ACC112 (cell line): ENCODE data around the gene NPAS3.

Experiments
- H2AFZ ChIP-seq: fragments of 200-600 bp; sonication (generic); one replicate; pipeline ENCODE4 v1.6.0; 2017; ENCODE audit warnings: antibody characterized with exemption, low read length; ENCODE audit not compliant: unreplicated experiment
- H3K27ac ChIP-seq: fragments of 200-600 bp; sonication (generic); 2 replicates; pipeline ENCODE4 v1.5.1; 2014; ENCODE audit warnings: low read depth, mild to moderate bottlenecking, antibody characterized with exemption, low read length, moderate library complexity
- H3K27me3 ChIP-seq: fragments of 200-600 bp; sonication (generic); 2 replicates; pipeline ENCODE4 v1.6.1; 2014; ENCODE audit warnings: mild to moderate bottlenecking, antibody characterized with exemption, low read length, moderate library complexity, mixed read lengths; ENCODE audit not compliant: insufficient read depth
- H3K36me3 ChIP-seq: fragments of 200-600 bp; sonication (generic); 2 replicates; pipeline ENCODE4 v1.6.1; 2016; ENCODE audit warnings: mild to moderate bottlenecking, antibody characterized with exemption, low read length, moderate library complexity, mixed read lengths; ENCODE audit not compliant: insufficient read depth
- H3K4me1 ChIP-seq: fragments of 200-600 bp; sonication (generic); one replicate; pipeline ENCODE4 v1.6.1; 2016; ENCODE audit warnings: low read length, mixed read lengths; ENCODE audit not compliant: insufficient read depth, unreplicated experiment, control insufficient read depth
- H3K4me3 ChIP-seq: fragments of 200-600 bp; sonication (generic); 2 replicates; pipeline ENCODE4 v1.5.1; 2014; ENCODE audit warnings: mild to moderate bottlenecking, low read depth, low read length
- H3K79me2 ChIP-seq: fragments of 200-600 bp; sonication (generic); one replicate; pipeline ENCODE4 v1.6.0; 2016; ENCODE audit warnings: low read length; ENCODE audit not compliant: control insufficient read depth, unreplicated experiment, insufficient read depth

The NPAS3 gene

DNA sequence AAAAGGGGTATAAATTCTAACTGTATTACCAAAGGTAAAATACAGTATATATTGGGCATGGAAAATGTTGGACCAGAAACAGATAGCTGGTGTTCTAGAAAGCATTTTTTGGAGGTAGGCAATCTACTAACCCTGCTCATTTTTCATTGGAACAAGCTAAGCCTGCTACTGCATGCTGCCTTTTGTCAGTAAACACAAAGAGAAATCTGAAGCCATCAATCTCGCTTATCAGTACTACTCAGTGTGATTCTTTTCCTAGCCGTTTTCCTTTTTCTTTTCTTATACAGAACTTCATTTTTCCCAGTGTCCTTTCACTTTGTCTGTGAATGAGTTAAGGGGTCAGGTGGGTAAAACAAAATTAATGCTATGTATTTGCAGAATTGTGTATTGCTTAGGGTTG, 312.3 kb downstream of the NPAS3 start:
- no peak overlapping the region for H2AFZ ChIP-seq
- H3K79me2 ChIP-seq = no peaks in the 10 kb centered on the region
- H3K4me3 ChIP-seq = no peak overlapping the region
- no peaks in the 10 kb centered on the region for H3K36me3 ChIP-seq
- H3K27ac ChIP-seq = no peak overlapping the region
- peaks cover 35% of the 10 kb centered on the region for H3K27me3 ChIP-seq
- no peaks in the 10 kb centered on the region for H3K4me1 ChIP-seq

DNA sequence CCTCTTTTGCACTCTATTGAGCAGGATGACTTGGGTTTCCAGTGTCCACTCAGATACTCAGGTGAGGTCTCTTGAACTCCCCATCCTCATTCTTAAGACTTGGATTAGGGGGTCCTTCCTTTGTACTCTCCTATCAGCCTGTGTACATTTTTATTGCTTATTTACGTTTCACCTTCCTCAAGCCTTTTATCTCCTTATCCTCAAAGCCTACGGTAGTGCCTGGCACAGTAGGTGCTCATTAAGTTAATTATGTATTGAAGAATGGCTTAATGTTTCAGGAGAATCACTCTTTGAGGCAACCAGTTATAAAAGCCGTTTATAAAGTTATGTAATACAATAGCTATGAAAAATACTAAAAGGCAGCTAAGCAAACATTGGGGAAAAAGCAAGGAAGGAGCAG, 315.7 kb downstream of the NPAS3 start:
- peaks cover 25% of the 10 kb centered on the region for H3K27me3 ChIP-seq
- H3K36me3 ChIP-seq = no peaks in the 10 kb centered on the region
- H3K4me3 ChIP-seq = no peak overlapping the region
- H3K27ac ChIP-seq = no peak overlapping the region
- no peaks in the 10 kb centered on the region for H3K4me1 ChIP-seq
- H2AFZ ChIP-seq = no peak overlapping the region
- no peaks in the 10 kb centered on the region for H3K79me2 ChIP-seq

DNA sequence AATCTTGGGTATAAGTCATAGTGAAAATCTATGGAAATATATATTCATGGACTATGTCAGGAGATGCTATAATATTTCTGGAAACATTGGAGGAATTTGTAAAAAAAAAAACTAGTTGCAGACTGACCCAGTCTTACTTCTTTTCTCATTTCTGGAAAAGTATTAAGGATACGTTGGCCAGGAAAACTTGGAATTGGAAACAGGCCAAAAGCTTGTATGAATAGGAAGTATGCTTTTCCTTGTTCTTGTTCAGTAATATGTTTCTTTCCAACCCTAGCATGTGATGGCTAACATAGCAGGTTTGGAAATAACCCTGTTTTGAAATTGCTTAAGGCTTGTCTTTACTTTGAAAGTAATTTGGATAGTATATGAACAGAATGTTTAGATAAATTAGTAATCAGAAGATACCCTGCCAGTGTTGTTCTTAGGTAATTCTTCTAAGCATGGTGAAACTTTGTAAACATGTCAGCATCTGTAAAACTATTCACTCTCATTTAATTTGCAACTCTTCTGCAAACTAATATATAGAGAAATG, 316.2 kb downstream of the NPAS3 start:
- no peak overlapping the region for H3K4me3 ChIP-seq
- H3K79me2 ChIP-seq = no peaks in the 10 kb centered on the region
- peaks cover 20% of the 10 kb centered on the region; the same call in 1 of the 2 replicates for H3K27me3 ChIP-seq
- peaks cover under 1% of the 10 kb centered on the region for H3K4me1 ChIP-seq
- no peak overlapping the region for H3K27ac ChIP-seq
- H3K36me3 ChIP-seq = no peaks in the 10 kb centered on the region
- H2AFZ ChIP-seq = no peak overlapping the region

DNA sequence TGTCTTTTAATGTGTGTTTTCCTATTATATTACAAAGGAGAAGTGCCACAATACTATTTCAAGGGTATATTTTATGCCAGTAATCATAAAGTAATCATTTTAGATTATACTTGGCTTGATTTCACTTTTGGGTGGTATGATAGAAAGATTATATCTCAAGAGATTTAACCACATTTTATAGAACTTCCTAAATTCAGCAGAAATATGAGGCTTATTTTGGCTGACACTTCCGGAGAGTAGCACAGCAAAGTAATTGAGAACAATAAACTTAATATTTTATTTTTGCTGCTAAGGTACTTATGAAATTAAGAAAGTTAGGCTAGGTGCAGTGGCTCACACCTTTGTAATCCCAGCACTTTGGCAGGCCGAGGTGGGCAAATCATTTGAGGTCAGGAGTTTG, 319.1 kb downstream of the NPAS3 start:
- Histone ChIP-seq H3K4me1 (peaks cover 3% of the 10 kb centered on the region), H3K36me3 (no peaks in the 10 kb centered on the region), H2AFZ (no peak overlapping the region), H3K4me3 (no peak overlapping the region), H3K27ac (no peak overlapping the region), H3K79me2 (no peaks in the 10 kb centered on the region), H3K27me3 (0 out of 2 replicates have a peak, but pooled peaks cover 8% of the 10 kb centered on the region)

DNA sequence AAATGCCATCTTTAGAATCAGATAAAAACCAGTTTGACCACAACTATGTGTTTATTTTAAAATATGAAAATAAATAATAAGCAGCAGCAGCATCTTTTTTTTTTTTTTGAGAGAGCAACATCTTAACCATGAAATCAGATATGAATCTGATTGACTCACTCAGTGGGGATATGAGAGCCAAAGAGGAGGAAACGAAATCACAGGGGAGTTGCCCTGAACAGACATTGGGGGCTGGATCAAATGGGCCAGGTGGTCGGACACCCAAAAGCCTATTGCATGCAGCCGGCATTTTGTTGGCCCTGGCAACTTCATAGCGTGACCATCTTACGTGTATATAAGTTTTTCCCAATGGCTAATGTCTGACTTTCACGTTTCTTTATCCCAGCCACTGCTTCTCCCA, 321.1 kb downstream of the NPAS3 start:
- H3K79me2 ChIP-seq = no peaks in the 10 kb centered on the region
- H3K4me3 ChIP-seq = no peak overlapping the region
- no peaks in the 10 kb centered on the region for H3K36me3 ChIP-seq
- peaks cover 3% of the 10 kb centered on the region for H3K4me1 ChIP-seq
- no peak overlapping the region for H3K27ac ChIP-seq
- 0 out of 2 replicates have a peak, but pooled peaks cover 8% of the 10 kb centered on the region for H3K27me3 ChIP-seq
- H2AFZ ChIP-seq = no peak overlapping the region

DNA sequence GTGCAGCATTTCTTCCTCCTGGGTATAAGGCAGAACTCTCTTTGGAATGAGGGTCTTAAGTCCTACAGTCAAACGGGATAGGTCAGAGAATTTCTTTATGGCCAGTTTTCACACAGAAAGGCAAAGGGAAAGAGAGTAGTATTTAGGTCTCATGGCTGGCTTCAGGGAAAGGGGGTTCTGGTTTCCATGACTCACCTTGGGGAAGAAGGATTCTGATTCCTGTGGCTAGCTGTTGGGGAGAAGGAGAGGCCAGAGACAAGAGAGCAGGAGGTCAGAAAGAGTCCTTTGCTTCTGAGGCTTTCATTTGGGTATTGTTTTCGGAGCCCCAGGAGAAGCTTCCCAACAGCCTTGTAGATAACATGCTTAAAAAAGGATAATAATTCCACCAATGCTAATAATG, 332.5 kb downstream of the NPAS3 start:
- no peak overlapping the region for H3K27ac ChIP-seq
- H3K4me3 ChIP-seq = no peak overlapping the region
- H3K79me2 ChIP-seq = no peaks in the 10 kb centered on the region
- no peaks in the 10 kb centered on the region for H3K36me3 ChIP-seq
- no peak overlapping the region for H2AFZ ChIP-seq
- H3K4me1 ChIP-seq = no peaks in the 10 kb centered on the region
- H3K27me3 ChIP-seq = peaks cover 21% of the 10 kb centered on the region; the same call in 1 of the 2 replicates

DNA sequence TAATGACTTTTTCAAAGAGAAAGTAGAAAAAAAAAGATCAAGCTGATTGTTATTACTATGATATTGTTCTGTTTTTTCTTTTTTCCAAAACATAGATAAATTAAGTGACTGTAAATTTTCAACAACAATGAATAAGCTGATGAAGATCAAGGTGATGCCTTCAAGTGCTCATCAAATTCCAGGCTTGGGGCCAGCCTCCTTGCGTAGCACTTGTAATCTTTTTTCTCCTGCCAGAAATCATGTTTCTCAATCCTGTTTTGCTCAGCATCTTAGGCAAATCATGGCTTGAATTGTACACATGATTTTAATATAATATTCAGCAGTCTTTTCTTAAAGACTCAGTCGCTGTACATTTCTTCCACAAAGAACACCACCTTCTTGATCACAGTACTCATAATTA, 333.2 kb downstream of the NPAS3 start:
- no peaks in the 10 kb centered on the region for H3K79me2 ChIP-seq
- no peak overlapping the region for H3K4me3 ChIP-seq
- H3K27ac ChIP-seq = no peak overlapping the region

DNA sequence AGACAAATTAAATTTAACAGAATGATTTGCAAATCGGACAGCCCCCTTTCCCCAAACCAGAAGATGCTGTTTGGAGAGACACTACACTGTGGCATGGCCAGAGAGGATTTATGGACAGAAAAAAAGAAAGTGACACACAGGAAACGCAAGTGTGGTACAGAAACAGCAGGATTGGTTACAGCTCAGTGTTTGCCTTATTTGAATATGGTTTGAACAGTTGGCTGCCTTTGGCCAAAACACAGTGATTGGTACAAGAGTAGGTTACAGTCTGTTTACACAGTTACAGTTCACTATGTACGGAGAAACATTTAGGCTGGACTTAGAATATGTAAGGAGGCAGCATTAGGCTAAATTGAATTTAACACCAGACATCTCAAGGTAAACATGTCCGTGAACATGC, 335.3 kb downstream of the NPAS3 start:
- no peaks in the 10 kb centered on the region for H3K36me3 ChIP-seq
- no peak overlapping the region for H3K27ac ChIP-seq
- no peak overlapping the region for H3K4me3 ChIP-seq
- H2AFZ ChIP-seq = no peak overlapping the region
- no peaks in the 10 kb centered on the region for H3K4me1 ChIP-seq
- H3K79me2 ChIP-seq = no peaks in the 10 kb centered on the region
- peaks cover 26% of the 10 kb centered on the region for H3K27me3 ChIP-seq

More for the DNA sequence above, 333.2 kb downstream of the NPAS3 start:
- Histone ChIP-seq H3K36me3 (no peaks in the 10 kb centered on the region), H3K4me1 (no peaks in the 10 kb centered on the region), H3K27me3 (peaks cover 21% of the 10 kb centered on the region; the same call in 1 of the 2 replicates), H2AFZ (no peak overlapping the region)

DNA sequence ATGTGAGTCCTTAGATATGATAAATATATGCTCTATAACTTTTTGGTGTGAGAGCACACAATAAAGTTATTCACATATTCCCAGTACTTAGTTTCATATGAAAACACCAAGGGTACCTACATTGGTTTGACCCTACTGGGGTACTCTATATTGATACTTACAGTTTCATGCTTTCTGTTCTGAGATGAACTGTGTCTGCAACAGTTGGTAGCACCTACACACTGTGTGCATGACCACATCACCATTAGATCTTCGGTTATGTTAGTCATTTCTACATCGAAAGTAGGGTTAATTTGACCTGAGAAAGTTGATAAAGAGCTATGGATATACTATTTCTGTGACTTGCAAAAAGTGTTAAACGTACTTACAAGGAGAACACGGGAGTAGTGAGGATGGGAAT, 337.2 kb downstream of the NPAS3 start:
- Histone ChIP-seq H2AFZ (no peak overlapping the region), H3K27me3 (peaks cover 21% of the 10 kb centered on the region), H3K4me1 (peaks cover 3% of the 10 kb centered on the region), H3K36me3 (no peaks in the 10 kb centered on the region), H3K4me3 (no peak overlapping the region), H3K79me2 (no peaks in the 10 kb centered on the region), H3K27ac (no peak overlapping the region)

DNA sequence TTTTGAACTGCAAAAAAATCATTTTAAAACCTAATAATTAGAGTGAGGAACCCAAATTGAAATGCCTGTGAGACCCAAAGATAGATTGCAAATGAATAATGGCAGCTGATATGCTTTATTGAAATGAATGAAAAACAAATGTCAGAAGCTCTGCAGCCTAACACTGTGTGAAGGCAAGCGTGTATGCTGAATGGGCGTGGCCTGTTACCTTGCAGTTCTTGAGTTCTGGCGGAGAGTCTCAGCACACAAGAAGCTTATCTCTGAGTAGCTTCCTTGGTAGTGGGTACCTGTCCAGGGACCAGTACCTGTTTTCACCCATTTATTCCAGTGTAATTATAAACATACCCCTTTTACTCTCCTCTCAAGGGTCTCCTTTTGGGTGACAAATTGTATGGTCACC, 341.2 kb downstream of the NPAS3 start:
- H3K27ac ChIP-seq = no peak overlapping the region
- no peak overlapping the region for H2AFZ ChIP-seq
- no peak overlapping the region for H3K4me3 ChIP-seq
- peaks cover 17% of the 10 kb centered on the region; the same call in 1 of the 2 replicates for H3K27me3 ChIP-seq
- peaks cover 3% of the 10 kb centered on the region for H3K4me1 ChIP-seq
- no peaks in the 10 kb centered on the region for H3K79me2 ChIP-seq
- no peaks in the 10 kb centered on the region for H3K36me3 ChIP-seq

DNA sequence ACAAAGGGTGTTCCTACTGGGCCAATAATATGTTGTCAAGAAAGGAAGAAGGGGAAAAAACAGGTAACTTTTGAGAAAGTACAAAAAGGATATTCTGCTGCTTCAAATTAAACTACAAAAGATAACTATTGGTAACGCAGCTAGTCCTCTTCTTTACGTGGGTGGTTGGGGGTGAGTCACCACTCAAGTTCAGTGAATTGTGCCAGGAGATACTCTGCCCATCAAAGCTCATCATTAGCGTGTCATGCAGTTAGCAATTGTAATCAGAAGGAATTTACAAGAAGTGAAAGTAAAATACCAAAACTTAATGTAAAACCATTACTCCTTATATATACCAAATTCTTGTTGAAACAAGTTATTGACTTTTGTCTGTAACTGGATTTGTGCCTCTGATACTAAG, 342.0 kb downstream of the NPAS3 start:
- Histone ChIP-seq H3K4me1 (peaks cover 3% of the 10 kb centered on the region), H2AFZ (no peak overlapping the region), H3K79me2 (no peaks in the 10 kb centered on the region), H3K4me3 (0 out of 2 replicates have a peak overlapping the region, but pooled peaks have one; percentile 8), H3K36me3 (no peaks in the 10 kb centered on the region), H3K27me3 (peaks cover 10% of the 10 kb centered on the region; the same call in 1 of the 2 replicates), H3K27ac (no peak overlapping the region)
